Measurements from ENCODE around the gene MSMO1. TPM values are rescaled to one million over a fixed set of nuclear protein-coding genes. Genes with fewer than 3 reads are reported as not detected.

Gene MSMO1
- polyA plus RNA-seq, 1 experiment, result 14.9 TPM

DNA sequence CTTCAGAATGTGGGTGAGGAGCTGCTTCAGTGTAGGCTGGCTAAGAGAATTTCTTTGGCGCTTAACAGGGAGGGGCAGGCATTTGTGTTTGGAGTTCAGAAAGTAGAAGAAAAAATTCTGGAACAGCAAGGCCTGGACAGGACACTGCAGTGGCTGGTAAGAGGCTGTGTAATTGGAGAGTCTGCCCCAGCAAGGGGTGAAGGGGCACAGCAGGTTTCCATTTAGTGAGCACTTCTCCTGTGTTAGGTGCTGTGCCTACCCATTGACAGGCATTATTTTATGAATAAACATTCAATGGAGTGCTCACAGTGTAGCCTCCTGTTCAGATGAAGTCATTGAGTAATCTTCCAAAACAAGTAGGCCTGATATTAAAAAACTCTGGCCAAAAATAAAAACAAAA is 40.6 kb downstream of the MSMO1 start:
- H3K36me3 ChIP-seq (ENCODE audit: control insufficient read depth, insufficient read depth, low read length), result no peaks in the 10 kb centered on the region
- DNase-seq (ENCODE audit: low read depth), result no peak
- no peak overlapping the region for H3K4me3 ChIP-seq (ENCODE audit: low read depth, low read length)
- H3K27me3 ChIP-seq (ENCODE audit: control insufficient read depth, insufficient read depth, low read length), result no peaks in the 10 kb centered on the region
- CTCF ChIA-PET, result no interaction called here
- POLR2A ChIA-PET, result no interaction called here
- no peak for TF ChIP-seq CTCF (IDR thresholded peaks at IDR 0.05; ENCODE audit: insufficient read depth, low read depth, low read length)

DNA sequence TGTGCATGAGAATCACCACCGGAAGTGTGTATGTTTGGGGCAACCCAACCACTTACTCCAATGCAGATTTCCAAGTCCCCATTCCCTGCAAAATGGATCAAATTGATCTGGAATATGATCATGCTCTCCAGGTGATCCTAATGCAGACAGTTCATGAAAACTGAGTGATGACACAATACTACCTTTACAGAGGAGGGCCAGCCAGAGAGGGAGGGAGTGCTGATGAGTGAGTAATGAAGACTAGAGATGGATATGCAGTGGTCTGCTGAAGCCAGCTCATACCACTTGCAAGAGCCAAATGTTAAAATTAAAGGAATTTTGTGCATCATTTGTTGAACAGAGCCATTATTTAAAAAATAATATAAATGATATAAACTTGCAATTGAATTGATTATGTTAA is 41.1 kb downstream of the MSMO1 start:
- no peak for DNase-seq (ENCODE audit: low read depth)
- no peak for TF ChIP-seq CTCF (IDR thresholded peaks at IDR 0.05; ENCODE audit: insufficient read depth, low read depth, low read length)
- Histone ChIP-seq H3K36me3 (ENCODE audit: control insufficient read depth, insufficient read depth, low read length) (no peaks in the 10 kb centered on the region), H3K27me3 (ENCODE audit: control insufficient read depth, insufficient read depth, low read length) (no peaks in the 10 kb centered on the region), H3K4me3 (ENCODE audit: low read depth, low read length) (no peak overlapping the region)
- CTCF ChIA-PET, result no interaction called here
- POLR2A ChIA-PET, result no interaction called here

GRCh38 chr4:165369522-165369921 is 42.1 kb downstream of the MSMO1 start:
- no peaks in the 10 kb centered on the region for H3K36me3 ChIP-seq (ENCODE audit: control insufficient read depth, insufficient read depth, low read length)
- no peak overlapping the region for H3K4me3 ChIP-seq (ENCODE audit: low read depth, low read length)
- no peak for TF ChIP-seq CTCF (IDR thresholded peaks at IDR 0.05; ENCODE audit: insufficient read depth, low read depth, low read length)
- no peaks in the 10 kb centered on the region for H3K27me3 ChIP-seq (ENCODE audit: control insufficient read depth, insufficient read depth, low read length)
- CTCF ChIA-PET, result no interaction called here
- DNase-seq (ENCODE audit: low read depth), result no peak
- POLR2A ChIA-PET, result no interaction called here

DNA sequence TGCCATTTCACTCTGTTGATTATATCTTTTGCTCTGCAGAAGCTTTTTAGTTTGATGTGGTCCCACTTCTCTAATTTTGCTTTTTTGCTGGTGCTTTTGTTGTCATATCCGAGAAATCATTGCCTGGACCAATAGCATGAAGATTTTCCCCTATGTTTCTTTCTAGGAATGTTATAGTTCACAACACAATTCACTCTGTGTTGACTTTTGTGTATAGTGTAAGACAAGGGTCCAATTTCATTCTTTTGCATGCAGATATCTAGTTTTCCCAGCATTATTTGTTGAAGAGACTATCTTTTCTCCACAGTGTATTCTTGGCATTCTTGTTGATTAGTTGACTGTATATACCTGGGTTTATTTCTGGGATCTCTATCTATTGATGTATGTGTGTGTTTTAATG is 43.1 kb downstream of the MSMO1 start:
- POLR2A ChIA-PET, result no interaction called here
- no peak for DNase-seq (ENCODE audit: low read depth)
- CTCF ChIA-PET, result no interaction called here
- Histone ChIP-seq H3K4me3 (ENCODE audit: low read depth, low read length) (no peak overlapping the region), H3K27me3 (ENCODE audit: control insufficient read depth, insufficient read depth, low read length) (no peaks in the 10 kb centered on the region; the same call in 1 of the 2 replicates), H3K36me3 (ENCODE audit: control insufficient read depth, insufficient read depth, low read length) (no peaks in the 10 kb centered on the region)
- no peak for TF ChIP-seq CTCF (IDR thresholded peaks at IDR 0.05; ENCODE audit: insufficient read depth, low read depth, low read length)

DNA sequence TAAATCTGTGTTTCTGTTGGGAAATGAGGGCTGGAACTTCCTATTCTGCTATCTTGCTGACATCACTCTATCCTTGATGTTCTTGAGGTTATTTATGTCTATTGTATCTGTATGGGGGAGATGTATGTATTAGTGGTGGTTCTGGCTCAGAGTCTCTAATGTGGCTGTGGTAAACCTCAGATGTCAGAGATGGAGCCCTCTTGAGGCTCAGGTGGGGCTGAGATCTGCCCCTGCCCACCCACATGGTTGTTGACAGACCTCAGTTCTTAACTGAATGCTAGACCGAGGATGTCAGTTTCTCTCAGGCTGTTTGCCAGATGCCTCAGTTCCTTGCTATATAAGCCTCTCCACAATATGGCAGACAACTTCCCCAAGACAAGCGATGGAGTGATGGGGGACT is 48.0 kb downstream of the MSMO1 start:
- CTCF ChIA-PET, result interaction anchor here (1.7 kb wide), 1 partner anchor 9 kb away, joined by 4 read pairs; no protein-coding TSS in a partner anchor
- Histone ChIP-seq H3K27me3 (ENCODE audit: control insufficient read depth, insufficient read depth, low read length) (peaks cover 8% of the 10 kb centered on the region), H3K4me3 (ENCODE audit: low read depth, low read length) (no peak overlapping the region), H3K36me3 (ENCODE audit: control insufficient read depth, insufficient read depth, low read length) (no peaks in the 10 kb centered on the region)
- TF ChIP-seq CTCF (IDR thresholded peaks at IDR 0.05; ENCODE audit: insufficient read depth, low read depth, low read length), result no peak
- POLR2A ChIA-PET, result no interaction called here
- no peak for DNase-seq (ENCODE audit: low read depth)

Data from BJ (cell line).